Subcutaneous abdominal adipose tissue (tissue), 5 donors: ENCODE data around the gene CEND1.

Experiments
- H3K27ac ChIP-seq: one replicate; pipeline ENCODE4 v1.7.0; 2013; ENCODE audit warnings: low read depth, mild to moderate bottlenecking, inconsistent platforms, low read length, moderate library complexity
- H3K27me3 ChIP-seq, 5 donors: one replicate each; pipeline ENCODE4 v1.7.0; 2013; ENCODE audit warnings: low read length in 5 of 5, inconsistent platforms in 1 of 5; ENCODE audit not compliant: control insufficient read depth in 5 of 5, insufficient read depth in 4 of 5
- H3K36me3 ChIP-seq, 5 donors: one replicate each; pipeline ENCODE4 v1.7.0; 2013; ENCODE audit warnings: low read length in 5 of 5; ENCODE audit not compliant: control insufficient read depth in 5 of 5, insufficient read depth in 5 of 5
- H3K4me1 ChIP-seq, 5 donors: one replicate each; pipeline ENCODE4 v1.7.0; 2013; ENCODE audit warnings: low read length in 5 of 5, mild to moderate bottlenecking in 3 of 5, moderate library complexity in 1 of 5; ENCODE audit not compliant: control insufficient read depth in 5 of 5, insufficient read depth in 5 of 5
- H3K4me3 ChIP-seq, 5 donors: one replicate each; pipeline ENCODE4 v1.7.0; 2013; ENCODE audit warnings: low read length in 5 of 5, low read depth in 1 of 5
- H3K9ac ChIP-seq, 5 donors: one replicate each; pipeline ENCODE4 v1.7.0; 2013; ENCODE audit warnings: low read length in 5 of 5, mild to moderate bottlenecking in 4 of 5, moderate library complexity in 3 of 5
- H3K9me3 ChIP-seq, 5 donors: one replicate each; pipeline ENCODE4 v1.7.0; 2013; ENCODE audit warnings: low read length in 5 of 5; ENCODE audit not compliant: control insufficient read depth in 5 of 5
- donor health status: healthy.
- donor health status: healthy.
- donor health status: healthy.
- donor health status: healthy.
- donor health status: healthy.

CEND1 gene

DNA sequence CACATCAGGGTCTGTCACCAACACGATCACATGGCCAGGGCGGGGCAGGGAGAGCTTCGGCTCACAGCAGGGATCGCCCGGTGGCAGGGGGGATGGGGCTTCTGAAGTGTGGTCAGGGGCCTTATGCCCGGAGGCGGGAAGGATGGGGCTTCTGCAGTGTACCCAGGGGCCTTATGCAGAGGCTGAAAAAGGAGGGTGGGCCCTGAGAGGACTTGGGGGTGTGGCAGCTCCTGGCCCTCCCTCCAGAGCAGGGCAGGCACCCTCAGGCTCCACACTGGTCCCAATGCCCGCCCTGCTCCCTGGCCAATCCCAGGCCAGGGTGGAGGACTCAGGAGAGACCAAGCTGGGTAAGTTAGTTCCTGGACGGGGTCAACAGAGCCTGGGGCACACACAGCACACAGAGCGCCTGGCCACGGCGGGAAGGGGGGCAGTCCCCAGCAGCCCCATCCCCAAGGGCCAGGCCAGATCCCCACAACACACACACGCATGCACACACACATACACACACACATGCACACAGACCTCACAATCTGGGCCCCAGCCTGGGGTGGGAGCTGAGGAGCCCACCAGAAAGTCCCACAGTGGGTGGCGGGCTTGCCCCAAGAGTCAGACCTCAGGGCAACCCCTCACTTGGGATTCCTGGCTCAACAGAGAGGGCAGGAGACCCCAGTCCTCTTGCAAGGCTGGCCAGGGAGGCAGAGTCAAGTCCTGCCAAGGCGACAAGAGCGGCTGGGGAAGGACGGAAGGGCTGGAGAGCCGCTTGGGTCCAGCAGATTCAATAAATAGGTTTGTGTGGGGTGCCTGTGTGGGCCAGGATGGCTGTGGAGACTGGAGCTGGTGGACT lies 1.1 kb upstream of the CEND1 start:
- Histone ChIP-seq H3K27me3 (peaks cover 7 to 22% (median 12%) of the 10 kb centered on the region in 5 donors), H3K9me3 (no peaks in the 10 kb centered on the region), H3K27ac (no peak overlapping the region), H3K4me3 (no peak overlapping the region), H3K9ac (no peak overlapping the region), H3K4me1 (peaks cover 0 to 30% (median 14%) of the 10 kb centered on the region in 5 donors), H3K36me3 (peaks cover 0 to 15% (median 7%) of the 10 kb centered on the region in 5 donors)

DNA sequence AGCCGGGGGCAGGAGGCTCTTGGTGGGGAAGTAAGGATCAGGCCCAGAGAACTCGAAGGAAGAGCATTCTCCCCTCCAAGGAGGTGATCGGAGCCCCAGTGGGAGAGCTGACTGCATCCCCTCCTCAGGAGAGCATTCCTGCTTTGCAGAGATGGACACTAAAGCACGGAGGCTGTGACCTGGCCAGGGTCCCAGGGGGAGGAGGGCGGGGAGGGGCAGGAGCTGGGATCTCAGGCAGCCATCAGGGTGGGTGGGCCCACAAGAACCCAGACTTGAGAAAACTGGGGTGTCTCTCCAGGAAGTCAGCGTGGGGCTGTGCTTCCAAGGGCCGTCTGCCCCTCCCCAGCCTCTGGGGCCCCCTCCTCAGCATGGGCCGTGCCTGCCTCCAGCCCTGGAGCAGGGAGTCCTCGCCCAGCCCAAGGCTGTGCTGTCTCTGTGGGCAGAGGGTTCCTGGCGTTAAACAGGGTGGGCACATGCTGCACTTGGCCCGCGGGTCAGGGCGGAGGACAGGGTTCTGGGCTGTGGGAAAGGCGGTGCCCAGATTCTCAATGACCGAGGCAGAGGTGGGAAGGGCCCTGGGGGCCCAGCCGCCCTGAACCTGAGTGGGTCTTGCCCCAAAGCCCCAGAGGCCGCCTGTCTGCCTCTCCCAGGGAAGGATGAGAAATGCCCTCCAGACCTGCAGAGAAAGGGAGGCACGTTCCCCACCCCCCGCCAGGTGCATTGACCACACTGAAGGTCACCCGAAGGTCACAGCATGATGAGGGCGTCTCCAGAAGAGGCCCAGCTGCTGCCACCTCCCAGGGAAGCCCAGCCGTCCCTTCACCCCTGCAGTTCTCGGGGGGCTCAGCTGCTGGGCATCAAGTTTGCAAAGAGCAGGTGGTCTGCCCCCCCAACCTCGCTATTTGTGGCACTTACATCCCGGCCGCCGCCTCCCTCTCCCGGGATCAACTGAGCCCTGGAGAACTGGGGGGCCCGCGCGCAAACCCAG lies 643 bp downstream of the CEND1 start:
- no peak overlapping the region for H3K27ac ChIP-seq
- H3K9me3 ChIP-seq, result no peaks in the 10 kb centered on the region
- H3K9ac ChIP-seq, result no peak overlapping the region
- peaks cover 7 to 22% (median 12%) of the 10 kb centered on the region in 5 donors for H3K27me3 ChIP-seq
- H3K4me1 ChIP-seq, result peaks cover 0 to 13% (median 0%) of the 10 kb centered on the region in 5 donors
- peaks cover 0 to 22% (median 7%) of the 10 kb centered on the region in 5 donors for H3K36me3 ChIP-seq
- no peak overlapping the region for H3K4me3 ChIP-seq

DNA sequence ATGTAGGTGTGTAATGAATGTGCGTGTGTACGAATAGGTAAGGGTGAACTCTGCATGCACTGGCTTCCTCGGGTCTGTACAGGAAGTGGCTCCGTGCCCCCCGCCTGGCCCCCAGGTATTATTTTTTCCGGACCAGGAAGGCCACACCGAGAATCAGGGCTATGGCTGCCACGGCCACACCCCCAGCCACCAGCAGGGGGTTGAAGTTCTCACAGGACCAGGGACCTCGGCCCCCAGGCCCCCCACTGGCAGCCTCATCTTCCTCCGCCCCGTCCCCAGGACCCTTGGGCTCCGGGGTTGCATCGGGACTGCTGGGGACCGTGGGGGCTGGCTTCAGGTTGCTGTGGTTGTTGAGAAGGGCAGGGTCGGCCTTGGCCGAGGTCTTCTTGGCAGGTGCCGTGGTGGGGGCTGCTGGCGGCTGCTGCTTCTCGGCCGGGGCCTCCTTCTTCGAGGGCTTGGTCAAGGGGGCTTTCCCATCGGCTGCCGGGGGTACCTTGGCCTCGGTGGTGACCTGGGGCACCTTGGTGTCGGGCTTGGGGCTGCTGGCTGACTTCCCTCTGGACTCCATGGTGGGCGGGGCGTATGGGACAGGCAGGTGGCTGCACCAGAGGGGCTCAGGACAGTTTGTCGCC lies 1.8 kb downstream of the CEND1 start:
- H3K9me3 ChIP-seq, result no peaks in the 10 kb centered on the region
- no peak overlapping the region for H3K27ac ChIP-seq
- no peak overlapping the region for H3K9ac ChIP-seq
- peaks cover 2 to 12% (median 3%) of the 10 kb centered on the region in 5 donors for H3K4me1 ChIP-seq
- H3K27me3 ChIP-seq, result peaks cover 7 to 22% (median 12%) of the 10 kb centered on the region in 5 donors
- H3K36me3 ChIP-seq, result peaks cover 0 to 29% (median 7%) of the 10 kb centered on the region in 5 donors
- H3K4me3 ChIP-seq, result no peak overlapping the region

DNA sequence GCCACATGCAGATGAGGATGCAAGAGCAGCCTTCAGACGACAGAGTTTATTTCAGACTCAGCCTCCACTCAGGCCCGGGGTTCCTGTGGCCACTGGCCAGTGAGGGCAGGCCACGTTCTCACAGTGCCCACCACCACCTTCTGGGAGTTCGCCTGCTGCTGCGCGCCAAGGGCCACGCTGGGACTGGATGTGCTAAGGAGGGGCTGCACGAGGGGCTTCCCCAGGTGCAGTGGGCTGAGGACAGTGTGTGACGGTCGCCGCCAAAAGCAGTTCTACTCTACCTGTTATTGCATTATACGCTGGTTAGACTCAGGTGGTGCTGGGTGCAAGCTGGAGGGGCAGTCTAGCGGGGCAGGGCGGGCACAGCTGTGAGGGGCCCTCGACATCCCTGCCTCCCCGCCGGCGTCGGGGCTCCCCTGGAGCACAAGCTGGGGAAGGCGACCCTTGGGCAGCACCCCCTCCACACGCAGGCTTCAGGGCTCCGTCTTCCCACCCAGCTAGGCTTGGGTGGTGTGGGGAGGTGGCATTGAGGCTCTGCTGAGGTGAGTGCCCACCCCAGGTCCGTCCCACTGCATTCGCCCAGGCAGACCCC lies 2.7 kb downstream of the CEND1 start:
- Histone ChIP-seq H3K4me1 (peaks cover 2 to 18% (median 3%) of the 10 kb centered on the region in 5 donors), H3K9me3 (no peaks in the 10 kb centered on the region), H3K27me3 (peaks cover 7 to 22% (median 12%) of the 10 kb centered on the region in 5 donors), H3K9ac (no peak overlapping the region), H3K27ac (no peak overlapping the region), H3K36me3 (peaks cover 0 to 26% (median 5%) of the 10 kb centered on the region in 5 donors), H3K4me3 (no peak overlapping the region)

DNA sequence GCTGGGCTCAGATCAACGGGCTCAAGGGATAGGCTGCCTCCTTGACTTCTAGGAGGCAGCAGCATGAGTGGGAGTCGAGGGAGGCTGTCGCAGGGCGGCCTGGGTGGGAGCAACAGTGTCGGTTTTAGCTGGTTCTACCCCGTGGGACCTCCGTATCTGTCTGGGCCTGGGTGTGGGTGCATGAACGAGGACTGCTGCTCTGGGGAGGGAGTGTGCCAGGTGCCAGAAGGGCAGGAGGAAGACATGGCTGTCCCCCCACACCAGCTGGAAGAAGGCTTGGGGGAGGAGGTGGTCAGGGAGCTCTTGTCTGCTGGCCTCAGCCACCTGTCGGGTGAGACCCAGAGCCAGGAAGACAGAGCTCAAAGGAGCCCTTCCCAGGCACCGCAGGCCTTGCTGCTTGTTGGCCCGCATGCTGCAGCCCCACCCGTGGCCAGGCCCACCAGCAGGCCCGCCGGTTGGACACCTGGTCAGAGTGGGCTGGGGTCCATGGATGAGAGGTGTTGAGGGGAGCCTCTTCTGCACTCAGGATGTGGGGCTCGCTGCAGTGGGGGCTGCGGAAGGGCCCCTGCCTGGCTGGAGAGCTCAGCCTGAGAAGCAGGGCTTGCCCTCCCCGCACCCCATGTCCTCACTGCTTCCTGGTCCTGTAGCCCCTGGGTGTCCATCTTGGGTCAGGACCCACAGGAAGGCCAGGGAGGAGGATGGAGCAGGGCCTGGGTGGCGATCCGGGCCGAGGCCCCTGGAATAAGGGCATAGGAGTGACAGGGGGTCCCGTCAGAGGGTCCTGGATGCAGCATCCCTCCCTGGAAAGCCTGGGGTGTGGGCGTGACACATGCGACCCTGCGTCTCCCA lies 3.4 kb downstream of the CEND1 start:
- no peak overlapping the region for H3K4me3 ChIP-seq
- no peaks in the 10 kb centered on the region for H3K9me3 ChIP-seq
- H3K9ac ChIP-seq, result no peak overlapping the region
- peaks cover 0 to 22% (median 0%) of the 10 kb centered on the region in 5 donors for H3K36me3 ChIP-seq
- H3K27ac ChIP-seq, result no peak overlapping the region
- peaks cover 7 to 22% (median 12%) of the 10 kb centered on the region in 5 donors for H3K27me3 ChIP-seq
- H3K4me1 ChIP-seq, result peaks cover 2 to 18% (median 3%) of the 10 kb centered on the region in 5 donors

DNA sequence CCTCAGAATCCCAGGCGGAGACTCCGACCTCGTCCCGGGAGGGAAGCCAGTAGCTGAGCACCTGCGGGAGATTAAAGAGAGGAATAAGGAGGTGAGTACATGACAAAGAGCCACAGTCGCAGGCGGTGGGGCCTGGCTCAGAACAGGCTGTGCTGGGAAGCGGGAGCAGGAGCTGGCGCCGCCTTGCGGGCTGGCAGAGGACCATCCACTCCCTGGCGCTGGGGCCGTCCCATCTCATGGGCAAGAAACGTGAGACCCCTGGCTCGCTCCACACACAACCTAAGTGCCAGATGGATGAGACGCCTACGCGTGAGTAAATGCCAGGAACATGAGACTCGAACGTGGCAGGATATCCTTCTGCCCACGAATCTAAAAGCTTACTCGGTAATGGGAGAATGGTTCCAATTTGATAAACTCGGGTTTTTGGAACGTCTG lies 6.3 kb downstream of the CEND1 start:
- no peak overlapping the region for H3K27ac ChIP-seq

DNA sequence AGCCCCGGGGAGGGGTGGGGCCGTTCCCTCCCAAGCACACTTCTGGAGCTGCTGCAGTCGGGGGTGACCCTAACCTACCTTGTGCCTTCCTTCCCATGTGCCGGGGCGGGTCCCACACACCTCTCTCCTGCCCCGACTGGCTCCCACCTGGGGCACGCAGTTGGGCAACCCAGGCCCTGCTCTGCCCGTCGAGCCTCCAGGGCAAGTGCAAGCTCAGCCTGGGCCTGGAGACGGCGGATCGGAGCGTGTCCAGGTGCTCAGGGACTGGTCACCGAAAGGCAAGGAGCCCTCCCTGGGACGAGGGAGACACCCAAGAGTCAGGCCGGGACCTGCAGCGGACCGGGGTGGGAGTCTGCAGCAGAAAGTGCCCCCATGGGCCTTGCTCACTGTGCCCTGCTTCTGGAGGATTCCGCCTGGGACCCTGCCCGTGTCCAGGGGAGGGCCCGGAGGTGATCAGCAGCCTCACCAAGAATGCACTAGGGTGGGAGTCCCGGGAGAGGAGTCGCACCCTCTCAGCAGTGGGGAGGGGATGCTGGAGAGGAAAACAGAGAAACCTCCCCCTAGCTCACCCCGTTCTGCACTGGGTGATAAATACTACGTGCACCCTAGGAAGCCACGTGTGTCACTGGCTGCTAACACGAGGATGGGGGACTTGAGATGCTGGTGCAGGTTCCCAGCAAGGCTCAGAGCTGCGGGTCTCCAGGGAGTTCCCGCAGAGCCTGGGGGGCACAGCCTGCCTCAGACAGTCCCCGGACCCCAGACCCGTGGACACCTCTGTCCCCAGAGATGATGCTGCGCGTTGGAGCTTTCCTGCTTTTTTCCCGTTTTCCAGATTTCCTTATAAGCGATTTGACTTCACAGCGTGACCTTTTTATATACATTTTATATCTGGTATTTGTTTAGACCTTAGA lies 7.4 kb downstream of the CEND1 start:
- H3K27ac ChIP-seq, result no peak overlapping the region
- H3K27me3 ChIP-seq, result peaks cover 0 to 3% (median 0%) of the 10 kb centered on the region in 5 donors
- peaks cover 0 to 31% (median 6%) of the 10 kb centered on the region in 5 donors for H3K36me3 ChIP-seq
- H3K9me3 ChIP-seq, result no peaks in the 10 kb centered on the region
- H3K4me1 ChIP-seq, result peaks cover 4 to 35% (median 15%) of the 10 kb centered on the region in 5 donors
- no peak overlapping the region for H3K9ac ChIP-seq
- no peak overlapping the region for H3K4me3 ChIP-seq

More for the DNA sequence above, 6.3 kb downstream of the CEND1 start:
- Histone ChIP-seq H3K4me1 (peaks cover 2 to 25% (median 5%) of the 10 kb centered on the region in 5 donors), H3K9ac (peak overlapping the region in 1 of 5 donors; percentile 41), H3K9me3 (no peaks in the 10 kb centered on the region), H3K4me3 (peak overlapping the region in 1 of 5 donors; percentile 42), H3K36me3 (peaks cover 0 to 31% (median 6%) of the 10 kb centered on the region in 5 donors), H3K27me3 (peaks cover 0 to 11% (median 3%) of the 10 kb centered on the region in 5 donors)

DNA sequence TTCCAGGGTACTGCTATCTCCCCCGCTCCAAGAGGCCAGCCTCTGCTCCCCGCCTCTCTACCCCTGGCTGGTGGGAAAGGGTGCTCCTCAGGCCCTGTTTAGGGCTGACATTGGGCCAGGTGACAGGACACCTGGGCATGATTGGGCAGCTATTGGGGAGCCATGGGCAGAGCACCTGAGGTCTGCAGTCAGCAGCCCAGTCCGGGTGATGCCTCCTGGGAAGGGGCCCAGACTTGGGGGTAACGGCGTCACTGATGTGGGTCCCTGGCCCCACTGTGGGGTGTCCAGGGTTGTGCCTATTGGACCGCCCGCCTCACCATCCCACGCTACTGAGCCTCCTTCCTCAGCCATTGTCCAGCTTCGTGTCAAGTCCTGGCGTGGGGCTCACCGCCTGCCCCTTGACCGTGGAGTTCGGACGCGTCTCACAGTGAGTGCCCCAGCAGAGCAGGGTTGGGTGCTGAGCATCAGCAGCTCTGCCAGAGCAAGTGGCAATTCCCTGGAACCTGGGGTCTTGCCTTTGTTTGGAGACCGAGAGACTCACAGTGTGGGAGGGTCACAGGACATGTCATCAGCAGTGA lies 9.8 kb downstream of the CEND1 start:
- Histone ChIP-seq H3K9me3 (no peaks in the 10 kb centered on the region), H3K9ac (no peak overlapping the region), H3K36me3 (peaks cover 0 to 25% (median 6%) of the 10 kb centered on the region in 5 donors), H3K27ac (no peak overlapping the region), H3K4me3 (no peak overlapping the region), H3K4me1 (peaks cover 6 to 53% (median 34%) of the 10 kb centered on the region in 5 donors), H3K27me3 (no peaks in the 10 kb centered on the region)
